ENCODE measurements around the gene PPFIA1. TPM values are rescaled to one million over a fixed set of nuclear protein-coding genes. Genes with fewer than 3 reads are reported as not detected.

PPFIA1 gene
- total RNA-seq, 1 donor from 2014 or later: 52.3 TPM

GRCh38 chr11:70263363-70263762 is 7.1 kb upstream of the PPFIA1 start:
- no peaks in the 10 kb centered on the region for H3K36me3 Mint-ChIP-seq (ENCODE audit: low read depth, unreplicated experiment)
- H3K27ac Mint-ChIP-seq (ENCODE audit: unreplicated experiment): no peak overlapping the region
- TF ChIP-seq, protein P1, sequence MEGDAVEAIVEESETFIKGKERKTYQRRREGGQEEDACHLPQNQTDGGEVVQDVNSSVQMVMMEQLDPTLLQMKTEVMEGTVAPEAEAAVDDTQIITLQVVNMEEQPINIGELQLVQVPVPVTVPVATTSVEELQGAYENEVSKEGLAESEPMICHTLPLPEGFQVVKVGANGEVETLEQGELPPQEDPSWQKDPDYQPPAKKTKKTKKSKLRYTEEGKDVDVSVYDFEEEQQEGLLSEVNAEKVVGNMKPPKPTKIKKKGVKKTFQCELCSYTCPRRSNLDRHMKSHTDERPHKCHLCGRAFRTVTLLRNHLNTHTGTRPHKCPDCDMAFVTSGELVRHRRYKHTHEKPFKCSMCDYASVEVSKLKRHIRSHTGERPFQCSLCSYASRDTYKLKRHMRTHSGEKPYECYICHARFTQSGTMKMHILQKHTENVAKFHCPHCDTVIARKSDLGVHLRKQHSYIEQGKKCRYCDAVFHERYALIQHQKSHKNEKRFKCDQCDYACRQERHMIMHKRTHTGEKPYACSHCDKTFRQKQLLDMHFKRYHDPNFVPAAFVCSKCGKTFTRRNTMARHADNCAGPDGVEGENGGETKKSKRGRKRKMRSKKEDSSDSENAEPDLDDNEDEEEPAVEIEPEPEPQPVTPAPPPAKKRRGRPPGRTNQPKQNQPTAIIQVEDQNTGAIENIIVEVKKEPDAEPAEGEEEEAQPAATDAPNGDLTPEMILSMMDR (IDR thresholded peaks at IDR 0.05; ENCODE audit: unreplicated experiment): no peak
- peaks cover 4% of the 10 kb centered on the region for H3K4me1 Mint-ChIP-seq (ENCODE audit: unreplicated experiment)
- H3K9me3 Mint-ChIP-seq (ENCODE audit: unreplicated experiment): no peaks in the 10 kb centered on the region
- no peak for DNase-seq (ENCODE audit: low spot score)
- no peaks in the 10 kb centered on the region for H3K27me3 Mint-ChIP-seq (ENCODE audit: unreplicated experiment)
- no peak overlapping the region for H3K4me3 Mint-ChIP-seq (ENCODE audit: unreplicated experiment)

GRCh38 chr11:70265341-70265740 is 5.1 kb upstream of the PPFIA1 start:
- DNase-seq (ENCODE audit: low spot score): no peak
- no peak overlapping the region for H3K27ac Mint-ChIP-seq (ENCODE audit: unreplicated experiment)
- H3K9me3 Mint-ChIP-seq (ENCODE audit: unreplicated experiment): no peaks in the 10 kb centered on the region
- H3K4me1 Mint-ChIP-seq (ENCODE audit: unreplicated experiment): peaks cover 4% of the 10 kb centered on the region
- TF ChIP-seq, protein P1 (IDR thresholded peaks at IDR 0.05; ENCODE audit: unreplicated experiment): no peak
- H3K36me3 Mint-ChIP-seq (ENCODE audit: low read depth, unreplicated experiment): no peaks in the 10 kb centered on the region
- H3K27me3 Mint-ChIP-seq (ENCODE audit: unreplicated experiment): no peaks in the 10 kb centered on the region
- no peak overlapping the region for H3K4me3 Mint-ChIP-seq (ENCODE audit: unreplicated experiment)

DNA sequence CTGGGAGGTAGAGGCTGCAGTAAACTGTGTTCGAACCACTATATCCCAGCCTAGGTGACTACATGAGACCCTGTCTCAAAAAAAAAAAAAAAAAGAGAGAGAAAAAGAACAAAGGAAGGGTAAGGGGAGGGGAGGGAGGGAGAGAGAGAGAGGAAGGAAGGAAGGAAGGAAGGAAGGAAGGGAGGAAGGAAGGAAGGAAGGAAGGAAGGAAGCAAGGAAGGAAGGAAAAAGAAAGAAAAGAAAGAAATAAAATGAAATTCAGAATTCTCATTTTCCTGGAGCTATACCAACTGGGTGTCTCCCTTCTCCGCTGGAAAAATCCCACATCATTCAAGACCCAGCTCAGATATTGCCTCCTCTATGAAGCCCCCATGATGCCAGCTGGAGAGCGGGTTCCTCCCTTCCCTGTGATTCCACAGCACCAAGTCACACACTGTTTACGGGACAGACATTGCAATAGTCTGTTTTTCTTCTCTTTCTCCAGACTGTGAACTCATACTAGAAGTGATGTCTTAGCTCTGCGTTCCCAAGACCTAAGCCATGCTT is 3.0 kb upstream of the PPFIA1 start:
- DNase-seq (ENCODE audit: low spot score): no peak
- H3K36me3 Mint-ChIP-seq (ENCODE audit: low read depth, unreplicated experiment): peaks cover 4% of the 10 kb centered on the region
- H3K4me3 Mint-ChIP-seq (ENCODE audit: unreplicated experiment): no peak overlapping the region
- peaks cover 14% of the 10 kb centered on the region for H3K4me1 Mint-ChIP-seq (ENCODE audit: unreplicated experiment)
- TF ChIP-seq, protein P1 (IDR thresholded peaks at IDR 0.05; ENCODE audit: unreplicated experiment): no peak
- H3K9me3 Mint-ChIP-seq (ENCODE audit: unreplicated experiment): no peaks in the 10 kb centered on the region
- H3K27me3 Mint-ChIP-seq (ENCODE audit: unreplicated experiment): peaks cover 2% of the 10 kb centered on the region
- no peak overlapping the region for H3K27ac Mint-ChIP-seq (ENCODE audit: unreplicated experiment)

GRCh38 chr11:70268526-70268925 is 2.0 kb upstream of the PPFIA1 start:
- TF ChIP-seq, protein P1 (IDR thresholded peaks at IDR 0.05; ENCODE audit: unreplicated experiment): no peak
- Mint-ChIP-seq H3K9me3 (ENCODE audit: unreplicated experiment) (no peaks in the 10 kb centered on the region), H3K27ac (ENCODE audit: unreplicated experiment) (no peak overlapping the region), H3K4me3 (ENCODE audit: unreplicated experiment) (no peak overlapping the region), H3K36me3 (ENCODE audit: low read depth, unreplicated experiment) (peaks cover 4% of the 10 kb centered on the region), H3K4me1 (ENCODE audit: unreplicated experiment) (peaks cover 10% of the 10 kb centered on the region), H3K27me3 (ENCODE audit: unreplicated experiment) (peaks cover 2% of the 10 kb centered on the region)
- DNase-seq (ENCODE audit: low spot score): no peak

- TF ChIP-seq, protein P1 (IDR thresholded peaks at IDR 0.05; ENCODE audit: unreplicated experiment): no peak
- Mint-ChIP-seq H3K27ac (ENCODE audit: unreplicated experiment) (peak overlapping the region; percentile 79), H3K4me1 (ENCODE audit: unreplicated experiment) (peaks cover 10% of the 10 kb centered on the region)
Observed at GRCh38 chr11:70270877-70271648, 573 bp downstream of the PPFIA1 start.

More at GRCh38 chr11:70270877-70271648, 573 bp downstream of the PPFIA1 start:
- Mint-ChIP-seq H3K36me3 (ENCODE audit: low read depth, unreplicated experiment) (peaks cover 17% of the 10 kb centered on the region), H3K4me3 (ENCODE audit: unreplicated experiment) (peak overlapping the region; percentile 98), H3K9me3 (ENCODE audit: unreplicated experiment) (no peaks in the 10 kb centered on the region), H3K27me3 (ENCODE audit: unreplicated experiment) (peaks cover 2% of the 10 kb centered on the region)
- peak; percentile 60 for DNase-seq (ENCODE audit: low spot score)

Measured in endothelial cell (in vitro differentiated cells).